Suprapubic skin (tissue), 4 donors: ENCODE data around the gene UBE2G1.

Source experiments
- CTCF ChIP-seq, 2 donors: fragments of 200-600 bp in 1 of 2; fragments of 450-650 bp in 1 of 2; sonication (generic) in 1 of 2; IDR thresholded peaks; one replicate each; pipeline ENCODE4 v1.5.1; 2016 to 2019; ENCODE audit warnings: antibody characterized with exemption in 2 of 2, mild to moderate bottlenecking in 1 of 2, moderate library complexity in 1 of 2
- POLR2A ChIP-seq, 2 donors: fragments of 450-650 bp; IDR thresholded peaks; one replicate each; pipeline ENCODE4 v1.6.1; 2017; ENCODE audit warnings: antibody characterized with exemption in 2 of 2, mild to moderate bottlenecking in 2 of 2, moderate library complexity in 2 of 2
- POLR2AphosphoS5 ChIP-seq, 3 donors: sonication (generic); formaldehyde crosslinking; IDR thresholded peaks; one replicate each; pipeline ENCODE4 v1.6.1; 2017; ENCODE audit warnings: antibody characterized with exemption in 3 of 3

- no peak for TF ChIP-seq CTCF (IDR thresholded peaks at IDR 0.05)
- no peak for TF ChIP-seq POLR2AphosphoS5 (IDR thresholded peaks at IDR 0.05)
- no peak for TF ChIP-seq POLR2A (IDR thresholded peaks at IDR 0.05)
Observed at GRCh38 chr17:4261452-4261851, 105.0 kb downstream of the UBE2G1 start.
